ENCODE results near the gene F10.

F10 gene

GRCh38 chr13:113114511-113115362 lies 7.9 kb upstream of the F10 start:
- Histone ChIP-seq H3K9ac (no peak overlapping the region), H3K27me3 (ENCODE audit: insufficient read depth, low read depth) (no peaks in the 10 kb centered on the region; the same call in 1 of the 2 replicates), H3K4me3 (IDR thresholded peaks at IDR 0.05; ENCODE audit: insufficient read depth, low read depth, low read length) (no peak overlapping the region), H2AFZ (ENCODE audit: low read depth) (no peak overlapping the region), H3K4me2 (no peak overlapping the region), H3K79me2 (ENCODE audit: insufficient read depth, low read depth) (no peaks in the 10 kb centered on the region), H3K4me1 (ENCODE audit: low read depth, poor library complexity, severe bottlenecking) (no peaks in the 10 kb centered on the region), H3K36me3 (ENCODE audit: insufficient read depth) (no peaks in the 10 kb centered on the region), H3K27ac (no peak overlapping the region), H4K20me1 (ENCODE audit: insufficient read depth) (no peaks in the 10 kb centered on the region)
- TF ChIP-seq CTCF (conservative IDR thresholded peaks at IDR 0.05; ENCODE audit: low read depth, low read length), result no peak

GRCh38 chr13:113115363-113116205 lies 7.0 kb upstream of the F10 start:
- H3K4me2 ChIP-seq, result no peak overlapping the region
- no peak for TF ChIP-seq CTCF (conservative IDR thresholded peaks at IDR 0.05; ENCODE audit: low read depth, low read length)

GRCh38 chr13:113116206-113116800 lies 6.3 kb upstream of the F10 start:
- Histone ChIP-seq H3K79me2 (ENCODE audit: insufficient read depth, low read depth) (no peaks in the 10 kb centered on the region), H3K27me3 (ENCODE audit: insufficient read depth, low read depth) (peaks cover 2% of the 10 kb centered on the region; the same call in 1 of the 2 replicates), H3K4me1 (ENCODE audit: low read depth, poor library complexity, severe bottlenecking) (no peaks in the 10 kb centered on the region), H2AFZ (ENCODE audit: low read depth) (no peak overlapping the region), H3K9ac (no peak overlapping the region), H3K36me3 (ENCODE audit: insufficient read depth) (no peaks in the 10 kb centered on the region), H3K4me3 (IDR thresholded peaks at IDR 0.05; ENCODE audit: insufficient read depth, low read depth, low read length) (no peak overlapping the region), H4K20me1 (ENCODE audit: insufficient read depth) (no peaks in the 10 kb centered on the region), H3K4me2 (no peak overlapping the region), H3K27ac (no peak overlapping the region)
- TF ChIP-seq CTCF (conservative IDR thresholded peaks at IDR 0.05; ENCODE audit: low read depth, low read length), result no peak

More at GRCh38 chr13:113115363-113116205, 7.0 kb upstream of the F10 start:
- H3K79me2 ChIP-seq (ENCODE audit: insufficient read depth, low read depth), result no peaks in the 10 kb centered on the region
- no peaks in the 10 kb centered on the region for H4K20me1 ChIP-seq (ENCODE audit: insufficient read depth)
- H3K27me3 ChIP-seq (ENCODE audit: insufficient read depth, low read depth), result peaks cover 2% of the 10 kb centered on the region; the same call in 1 of the 2 replicates
- no peak overlapping the region for H3K9ac ChIP-seq
- H3K36me3 ChIP-seq (ENCODE audit: insufficient read depth), result no peaks in the 10 kb centered on the region
- no peak overlapping the region for H3K27ac ChIP-seq
- H2AFZ ChIP-seq (ENCODE audit: low read depth), result no peak overlapping the region
- no peak overlapping the region for H3K4me3 ChIP-seq (IDR thresholded peaks at IDR 0.05; ENCODE audit: insufficient read depth, low read depth, low read length)
- H3K4me1 ChIP-seq (ENCODE audit: low read depth, poor library complexity, severe bottlenecking), result no peaks in the 10 kb centered on the region

GRCh38 chr13:113116871-113117271 lies 5.7 kb upstream of the F10 start:
- Histone ChIP-seq H3K9ac (no peak overlapping the region), H3K36me3 (ENCODE audit: insufficient read depth) (no peaks in the 10 kb centered on the region), H3K79me2 (ENCODE audit: insufficient read depth, low read depth) (no peaks in the 10 kb centered on the region), H2AFZ (ENCODE audit: low read depth) (no peak overlapping the region), H3K4me3 (IDR thresholded peaks at IDR 0.05; ENCODE audit: insufficient read depth, low read depth, low read length) (no peak overlapping the region), H3K27ac (no peak overlapping the region), H3K4me2 (no peak overlapping the region), H3K27me3 (ENCODE audit: insufficient read depth, low read depth) (peaks cover 2% of the 10 kb centered on the region; the same call in 1 of the 2 replicates), H4K20me1 (ENCODE audit: insufficient read depth) (no peaks in the 10 kb centered on the region), H3K4me1 (ENCODE audit: low read depth, poor library complexity, severe bottlenecking) (no peaks in the 10 kb centered on the region)
- TF ChIP-seq CTCF (conservative IDR thresholded peaks at IDR 0.05; ENCODE audit: low read depth, low read length), result no peak
